ENCODE results near the gene UBTFL1.
A peak's percentile ranks its signal among the peaks of the same experiment; 100 is the strongest.
"Not testable (repeated sequence)": the region's sequence is repeated elsewhere in the genome, so short reads cannot be mapped to it uniquely, and the experiment has no call there.

DNA sequence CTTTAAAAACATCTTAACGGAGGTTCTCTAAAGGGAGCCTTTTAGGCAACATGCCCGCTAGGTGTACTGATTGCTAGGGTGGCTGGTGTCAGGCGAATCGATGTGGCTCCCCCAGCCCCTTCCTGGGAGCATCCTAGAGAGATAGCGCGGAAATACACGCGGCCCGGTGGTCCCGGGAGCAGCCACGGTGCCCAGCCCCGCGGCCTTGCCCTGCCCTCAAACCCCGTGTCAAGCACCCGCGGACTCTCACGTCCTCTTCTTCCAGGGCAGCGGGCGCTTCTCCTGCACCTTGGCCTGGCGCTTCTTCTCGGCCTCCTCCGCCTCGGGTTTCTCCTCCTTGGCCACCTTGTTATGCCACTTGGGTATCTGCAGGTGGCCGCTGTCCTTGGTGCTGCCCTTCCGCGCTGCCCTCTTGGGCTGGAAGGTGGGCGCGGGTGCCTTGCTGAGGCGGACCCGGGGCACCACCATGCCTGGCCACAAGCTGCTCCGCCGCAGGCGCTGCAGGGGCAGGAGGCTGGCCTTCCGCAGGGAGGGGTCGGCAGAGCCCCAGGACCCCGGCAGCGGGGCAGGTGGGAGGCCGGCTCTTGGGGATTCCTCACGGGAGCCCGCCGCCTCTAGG is 34.0 kb upstream of the UBTFL1 start:
- TF ChIP-seq, protein P1, sequence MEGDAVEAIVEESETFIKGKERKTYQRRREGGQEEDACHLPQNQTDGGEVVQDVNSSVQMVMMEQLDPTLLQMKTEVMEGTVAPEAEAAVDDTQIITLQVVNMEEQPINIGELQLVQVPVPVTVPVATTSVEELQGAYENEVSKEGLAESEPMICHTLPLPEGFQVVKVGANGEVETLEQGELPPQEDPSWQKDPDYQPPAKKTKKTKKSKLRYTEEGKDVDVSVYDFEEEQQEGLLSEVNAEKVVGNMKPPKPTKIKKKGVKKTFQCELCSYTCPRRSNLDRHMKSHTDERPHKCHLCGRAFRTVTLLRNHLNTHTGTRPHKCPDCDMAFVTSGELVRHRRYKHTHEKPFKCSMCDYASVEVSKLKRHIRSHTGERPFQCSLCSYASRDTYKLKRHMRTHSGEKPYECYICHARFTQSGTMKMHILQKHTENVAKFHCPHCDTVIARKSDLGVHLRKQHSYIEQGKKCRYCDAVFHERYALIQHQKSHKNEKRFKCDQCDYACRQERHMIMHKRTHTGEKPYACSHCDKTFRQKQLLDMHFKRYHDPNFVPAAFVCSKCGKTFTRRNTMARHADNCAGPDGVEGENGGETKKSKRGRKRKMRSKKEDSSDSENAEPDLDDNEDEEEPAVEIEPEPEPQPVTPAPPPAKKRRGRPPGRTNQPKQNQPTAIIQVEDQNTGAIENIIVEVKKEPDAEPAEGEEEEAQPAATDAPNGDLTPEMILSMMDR (conservative IDR thresholded peaks at IDR 0.05; ENCODE audit: low read depth in 2 of 2) = not testable (repeated sequence)
- TF ChIP-seq POLR2AphosphoS5 (IDR thresholded peaks at IDR 0.05; ENCODE audit: low read depth); EZH2phosphoT487 (IDR thresholded peaks at IDR 0.05; ENCODE audit: unreplicated experiment); ZNF331 (CRISPR knock-in tag; IDR thresholded peaks at IDR 0.05; ENCODE audit: low read depth); EZH2 (IDR thresholded peaks at IDR 0.05; ENCODE audit: low read depth, unreplicated experiment); ZNF114 (CRISPR knock-in tag; IDR thresholded peaks at IDR 0.05); CREB1 (CRISPR knock-in tag; IDR thresholded peaks at IDR 0.05; ENCODE audit: low read depth): not testable (repeated sequence)
- TF ChIP-seq, protein P2, sequence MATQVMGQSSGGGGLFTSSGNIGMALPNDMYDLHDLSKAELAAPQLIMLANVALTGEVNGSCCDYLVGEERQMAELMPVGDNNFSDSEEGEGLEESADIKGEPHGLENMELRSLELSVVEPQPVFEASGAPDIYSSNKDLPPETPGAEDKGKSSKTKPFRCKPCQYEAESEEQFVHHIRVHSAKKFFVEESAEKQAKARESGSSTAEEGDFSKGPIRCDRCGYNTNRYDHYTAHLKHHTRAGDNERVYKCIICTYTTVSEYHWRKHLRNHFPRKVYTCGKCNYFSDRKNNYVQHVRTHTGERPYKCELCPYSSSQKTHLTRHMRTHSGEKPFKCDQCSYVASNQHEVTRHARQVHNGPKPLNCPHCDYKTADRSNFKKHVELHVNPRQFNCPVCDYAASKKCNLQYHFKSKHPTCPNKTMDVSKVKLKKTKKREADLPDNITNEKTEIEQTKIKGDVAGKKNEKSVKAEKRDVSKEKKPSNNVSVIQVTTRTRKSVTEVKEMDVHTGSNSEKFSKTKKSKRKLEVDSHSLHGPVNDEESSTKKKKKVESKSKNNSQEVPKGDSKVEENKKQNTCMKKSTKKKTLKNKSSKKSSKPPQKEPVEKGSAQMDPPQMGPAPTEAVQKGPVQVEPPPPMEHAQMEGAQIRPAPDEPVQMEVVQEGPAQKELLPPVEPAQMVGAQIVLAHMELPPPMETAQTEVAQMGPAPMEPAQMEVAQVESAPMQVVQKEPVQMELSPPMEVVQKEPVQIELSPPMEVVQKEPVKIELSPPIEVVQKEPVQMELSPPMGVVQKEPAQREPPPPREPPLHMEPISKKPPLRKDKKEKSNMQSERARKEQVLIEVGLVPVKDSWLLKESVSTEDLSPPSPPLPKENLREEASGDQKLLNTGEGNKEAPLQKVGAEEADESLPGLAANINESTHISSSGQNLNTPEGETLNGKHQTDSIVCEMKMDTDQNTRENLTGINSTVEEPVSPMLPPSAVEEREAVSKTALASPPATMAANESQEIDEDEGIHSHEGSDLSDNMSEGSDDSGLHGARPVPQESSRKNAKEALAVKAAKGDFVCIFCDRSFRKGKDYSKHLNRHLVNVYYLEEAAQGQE (IDR thresholded peaks at IDR 0.05; ENCODE audit: unreplicated experiment) = peak; percentile 66
- TF ChIP-seq, protein P3, sequence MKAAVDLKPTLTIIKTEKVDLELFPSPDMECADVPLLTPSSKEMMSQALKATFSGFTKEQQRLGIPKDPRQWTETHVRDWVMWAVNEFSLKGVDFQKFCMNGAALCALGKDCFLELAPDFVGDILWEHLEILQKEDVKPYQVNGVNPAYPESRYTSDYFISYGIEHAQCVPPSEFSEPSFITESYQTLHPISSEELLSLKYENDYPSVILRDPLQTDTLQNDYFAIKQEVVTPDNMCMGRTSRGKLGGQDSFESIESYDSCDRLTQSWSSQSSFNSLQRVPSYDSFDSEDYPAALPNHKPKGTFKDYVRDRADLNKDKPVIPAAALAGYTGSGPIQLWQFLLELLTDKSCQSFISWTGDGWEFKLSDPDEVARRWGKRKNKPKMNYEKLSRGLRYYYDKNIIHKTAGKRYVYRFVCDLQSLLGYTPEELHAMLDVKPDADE (IDR thresholded peaks at IDR 0.05) = not testable (repeated sequence)
